ENCODE measurements around the gene UBE2D3. TPM values are rescaled to one million over a fixed set of nuclear protein-coding genes. Genes with fewer than 3 reads are reported as not detected.

Gene UBE2D3
- total RNA-seq, 1 donor from 2014 or later = 227 TPM

- peaks cover 4% of the 10 kb centered on the region for H3K9me3 Mint-ChIP-seq (ENCODE audit: low read depth)
- no peaks in the 10 kb centered on the region for H3K4me1 Mint-ChIP-seq (ENCODE audit: low read depth)
- DNase-seq (ENCODE audit: low spot score) = no peak
- H3K4me3 Mint-ChIP-seq (ENCODE audit: unreplicated experiment) = no peak overlapping the region
- no peaks in the 10 kb centered on the region for H3K36me3 Mint-ChIP-seq (ENCODE audit: low read depth)
- no peak overlapping the region for H3K27ac Mint-ChIP-seq (ENCODE audit: unreplicated experiment)
- TF ChIP-seq CTCF (IDR thresholded peaks at IDR 0.05) = no peak
- H3K27me3 Mint-ChIP-seq (ENCODE audit: low read depth) = no peaks in the 10 kb centered on the region
Observed at GRCh38 chr4:102779204-102779603, 48.1 kb downstream of the UBE2D3 start.

- Mint-ChIP-seq H3K27me3 (ENCODE audit: low read depth) (no peaks in the 10 kb centered on the region), H3K9me3 (ENCODE audit: low read depth) (peaks cover 4% of the 10 kb centered on the region), H3K36me3 (ENCODE audit: low read depth) (no peaks in the 10 kb centered on the region), H3K4me3 (ENCODE audit: unreplicated experiment) (no peak overlapping the region), H3K4me1 (ENCODE audit: low read depth) (no peaks in the 10 kb centered on the region), H3K27ac (ENCODE audit: unreplicated experiment) (no peak overlapping the region)
- DNase-seq (ENCODE audit: low spot score) = no peak
- no peak for TF ChIP-seq CTCF (IDR thresholded peaks at IDR 0.05)
Observed at GRCh38 chr4:102778720-102779119, 48.6 kb downstream of the UBE2D3 start.

- Mint-ChIP-seq H3K9me3 (ENCODE audit: low read depth) (peaks cover 4% of the 10 kb centered on the region), H3K36me3 (ENCODE audit: low read depth) (no peaks in the 10 kb centered on the region), H3K27ac (ENCODE audit: unreplicated experiment) (no peak overlapping the region), H3K4me3 (ENCODE audit: unreplicated experiment) (no peak overlapping the region), H3K4me1 (ENCODE audit: low read depth) (no peaks in the 10 kb centered on the region), H3K27me3 (ENCODE audit: low read depth) (no peaks in the 10 kb centered on the region)
- no peak for DNase-seq (ENCODE audit: low spot score)
- no peak for TF ChIP-seq CTCF (IDR thresholded peaks at IDR 0.05)
Observed at GRCh38 chr4:102775805-102776204, 51.5 kb downstream of the UBE2D3 start.

GRCh38 chr4:102774254-102774653 is 53.1 kb downstream of the UBE2D3 start:
- H3K27me3 Mint-ChIP-seq (ENCODE audit: low read depth) = no peaks in the 10 kb centered on the region
- no peak overlapping the region for H3K27ac Mint-ChIP-seq (ENCODE audit: unreplicated experiment)

GRCh38 chr4:102772738-102773340 is 54.5 kb downstream of the UBE2D3 start:
- no peak for TF ChIP-seq CTCF (IDR thresholded peaks at IDR 0.05)
- no peak overlapping the region for H3K4me3 Mint-ChIP-seq (ENCODE audit: unreplicated experiment)
- peaks cover 4% of the 10 kb centered on the region for H3K9me3 Mint-ChIP-seq (ENCODE audit: low read depth)

More at GRCh38 chr4:102774254-102774653, 53.1 kb downstream of the UBE2D3 start:
- Mint-ChIP-seq H3K4me1 (ENCODE audit: low read depth) (no peaks in the 10 kb centered on the region), H3K4me3 (ENCODE audit: unreplicated experiment) (no peak overlapping the region), H3K9me3 (ENCODE audit: low read depth) (peaks cover 4% of the 10 kb centered on the region), H3K36me3 (ENCODE audit: low read depth) (no peaks in the 10 kb centered on the region)
- TF ChIP-seq CTCF (IDR thresholded peaks at IDR 0.05) = no peak
- no peak for DNase-seq (ENCODE audit: low spot score)

More at GRCh38 chr4:102772738-102773340, 54.5 kb downstream of the UBE2D3 start:
- DNase-seq (ENCODE audit: low spot score) = no peak
- no peaks in the 10 kb centered on the region for H3K27me3 Mint-ChIP-seq (ENCODE audit: low read depth)
- no peaks in the 10 kb centered on the region for H3K36me3 Mint-ChIP-seq (ENCODE audit: low read depth)
- no peak overlapping the region for H3K27ac Mint-ChIP-seq (ENCODE audit: unreplicated experiment)
- H3K4me1 Mint-ChIP-seq (ENCODE audit: low read depth) = no peaks in the 10 kb centered on the region

Measured in chondrocyte (in vitro differentiated cells).